ENCODE results near the gene RETREG2.
A peak's percentile ranks its signal among the peaks of the same experiment; 100 is the strongest.

The RETREG2 gene

GRCh38 chr2:219177552-219178376, at the start of gene RETREG2:
Gene RETREG2 (plus strand): TSS chr2:219178275. CDS start chr2:219178353, 78 bp downstream.
- TF ChIP-seq ZNF70 (CRISPR knock-in tag; IDR thresholded peaks at IDR 0.05) (no peak), ZNF565 (CRISPR knock-in tag; conservative IDR thresholded peaks at IDR 0.05; ENCODE audit: low read depth) (no peak), PPARA (CRISPR knock-in tag; IDR thresholded peaks at IDR 0.05; ENCODE audit: borderline replicate concordance) (no peak), ZFP3 (CRISPR knock-in tag; IDR thresholded peaks at IDR 0.05) (no peak), TOX (CRISPR knock-in tag; IDR thresholded peaks at IDR 0.05; ENCODE audit: borderline replicate concordance) (no peak), TSHZ2 (CRISPR knock-in tag; IDR thresholded peaks at IDR 0.05) (no peak), RARB (CRISPR knock-in tag; IDR thresholded peaks at IDR 0.05) (no peak), ISL1 (CRISPR knock-in tag; IDR thresholded peaks at IDR 0.05) (no peak), TCF4 (CRISPR knock-in tag; IDR thresholded peaks at IDR 0.05; ENCODE audit: borderline replicate concordance) (no peak), GLIS3 (CRISPR knock-in tag; IDR thresholded peaks at IDR 0.05) (no peak), ZNF8 (CRISPR knock-in tag; IDR thresholded peaks at IDR 0.05) (no peak), OSR1 (CRISPR knock-in tag; IDR thresholded peaks at IDR 0.05) (no peak), ESRRG (CRISPR knock-in tag; IDR thresholded peaks at IDR 0.05) (no peak), SNAI2 (CRISPR knock-in tag; IDR thresholded peaks at IDR 0.05) (no peak), POU6F1 (CRISPR knock-in tag; IDR thresholded peaks at IDR 0.05; ENCODE audit: borderline replicate concordance, low read depth) (no peak)
- TF ChIP-seq, protein P1, sequence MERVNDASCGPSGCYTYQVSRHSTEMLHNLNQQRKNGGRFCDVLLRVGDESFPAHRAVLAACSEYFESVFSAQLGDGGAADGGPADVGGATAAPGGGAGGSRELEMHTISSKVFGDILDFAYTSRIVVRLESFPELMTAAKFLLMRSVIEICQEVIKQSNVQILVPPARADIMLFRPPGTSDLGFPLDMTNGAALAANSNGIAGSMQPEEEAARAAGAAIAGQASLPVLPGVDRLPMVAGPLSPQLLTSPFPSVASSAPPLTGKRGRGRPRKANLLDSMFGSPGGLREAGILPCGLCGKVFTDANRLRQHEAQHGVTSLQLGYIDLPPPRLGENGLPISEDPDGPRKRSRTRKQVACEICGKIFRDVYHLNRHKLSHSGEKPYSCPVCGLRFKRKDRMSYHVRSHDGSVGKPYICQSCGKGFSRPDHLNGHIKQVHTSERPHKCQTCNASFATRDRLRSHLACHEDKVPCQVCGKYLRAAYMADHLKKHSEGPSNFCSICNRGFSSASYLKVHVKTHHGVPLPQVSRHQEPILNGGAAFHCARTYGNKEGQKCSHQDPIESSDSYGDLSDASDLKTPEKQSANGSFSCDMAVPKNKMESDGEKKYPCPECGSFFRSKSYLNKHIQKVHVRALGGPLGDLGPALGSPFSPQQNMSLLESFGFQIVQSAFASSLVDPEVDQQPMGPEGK (CRISPR knock-in tag; IDR thresholded peaks at IDR 0.05; ENCODE audit: borderline replicate concordance), result no peak
- TF ChIP-seq, protein P2, sequence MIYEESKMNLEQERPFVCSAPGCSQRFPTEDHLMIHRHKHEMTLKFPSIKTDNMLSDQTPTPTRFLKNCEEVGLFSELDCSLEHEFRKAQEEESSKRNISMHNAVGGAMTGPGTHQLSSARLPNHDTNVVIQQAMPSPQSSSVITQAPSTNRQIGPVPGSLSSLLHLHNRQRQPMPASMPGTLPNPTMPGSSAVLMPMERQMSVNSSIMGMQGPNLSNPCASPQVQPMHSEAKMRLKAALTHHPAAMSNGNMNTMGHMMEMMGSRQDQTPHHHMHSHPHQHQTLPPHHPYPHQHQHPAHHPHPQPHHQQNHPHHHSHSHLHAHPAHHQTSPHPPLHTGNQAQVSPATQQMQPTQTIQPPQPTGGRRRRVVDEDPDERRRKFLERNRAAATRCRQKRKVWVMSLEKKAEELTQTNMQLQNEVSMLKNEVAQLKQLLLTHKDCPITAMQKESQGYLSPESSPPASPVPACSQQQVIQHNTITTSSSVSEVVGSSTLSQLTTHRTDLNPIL (CRISPR knock-in tag; IDR thresholded peaks at IDR 0.05; ENCODE audit: low read depth), result no peak
- peak; percentile 76 for ATAC-seq

- no peak for TF ChIP-seq POU6F1 (CRISPR knock-in tag; IDR thresholded peaks at IDR 0.05; ENCODE audit: borderline replicate concordance, low read depth)
- TF ChIP-seq SNAI2 (CRISPR knock-in tag; IDR thresholded peaks at IDR 0.05), result no peak
- no peak for TF ChIP-seq GLIS3 (CRISPR knock-in tag; IDR thresholded peaks at IDR 0.05)
- no peak for TF ChIP-seq CSDC2 (CRISPR knock-in tag; IDR thresholded peaks at IDR 0.05)
- TF ChIP-seq, protein P2 (CRISPR knock-in tag; IDR thresholded peaks at IDR 0.05; ENCODE audit: low read depth), result no peak
- no peak for TF ChIP-seq ISL1 (CRISPR knock-in tag; IDR thresholded peaks at IDR 0.05)
- TF ChIP-seq, protein P3, sequence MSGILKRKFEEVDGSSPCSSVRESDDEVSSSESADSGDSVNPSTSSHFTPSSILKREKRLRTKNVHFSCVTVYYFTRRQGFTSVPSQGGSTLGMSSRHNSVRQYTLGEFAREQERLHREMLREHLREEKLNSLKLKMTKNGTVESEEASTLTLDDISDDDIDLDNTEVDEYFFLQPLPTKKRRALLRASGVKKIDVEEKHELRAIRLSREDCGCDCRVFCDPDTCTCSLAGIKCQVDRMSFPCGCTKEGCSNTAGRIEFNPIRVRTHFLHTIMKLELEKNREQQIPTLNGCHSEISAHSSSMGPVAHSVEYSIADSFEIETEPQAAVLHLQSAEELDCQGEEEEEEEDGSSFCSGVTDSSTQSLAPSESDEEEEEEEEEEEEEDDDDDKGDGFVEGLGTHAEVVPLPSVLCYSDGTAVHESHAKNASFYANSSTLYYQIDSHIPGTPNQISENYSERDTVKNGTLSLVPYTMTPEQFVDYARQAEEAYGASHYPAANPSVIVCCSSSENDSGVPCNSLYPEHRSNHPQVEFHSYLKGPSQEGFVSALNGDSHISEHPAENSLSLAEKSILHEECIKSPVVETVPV (CRISPR knock-in tag; IDR thresholded peaks at IDR 0.05), result no peak
- no peak for TF ChIP-seq OSR1 (CRISPR knock-in tag; IDR thresholded peaks at IDR 0.05)
- TF ChIP-seq, protein P1 (CRISPR knock-in tag; IDR thresholded peaks at IDR 0.05; ENCODE audit: borderline replicate concordance), result no peak
- no peak for TF ChIP-seq ESRRG (CRISPR knock-in tag; IDR thresholded peaks at IDR 0.05)
- no peak for TF ChIP-seq ZFP3 (CRISPR knock-in tag; IDR thresholded peaks at IDR 0.05)
- no peak for TF ChIP-seq PPARA (CRISPR knock-in tag; IDR thresholded peaks at IDR 0.05; ENCODE audit: borderline replicate concordance)
- no peak for TF ChIP-seq ARNTL (CRISPR knock-in tag; IDR thresholded peaks at IDR 0.05; ENCODE audit: borderline replicate concordance, low read depth)
- no peak for TF ChIP-seq RARB (CRISPR knock-in tag; IDR thresholded peaks at IDR 0.05)
- ATAC-seq, result no peak
Observed at GRCh38 chr2:219128396-219128795, 49.7 kb upstream of the RETREG2 start.

Measured in SK-N-SH treated with all-trans-retinoic acid at 6 μM for 48 hours (cell line).